Right lung (tissue), 5 donors: Measurements from ENCODE around the gene ZMYND11. TPM values are rescaled to one million over a fixed set of nuclear protein-coding genes. Genes with fewer than 3 reads are reported as not detected.
"Not testable (repeated sequence)": the region's sequence is repeated elsewhere in the genome, so short reads cannot be mapped to it uniquely, and the experiment has no call there.

Experiments
- DNase-seq, 2 donors: peaks; one replicate each; pipeline ENCODE4 v3.0.0-alpha.2; 2013
- polyA plus RNA-seq, 5 donors: library from polyadenylated mRNA; unstranded; fragments of 120-200 nt; gene quantifications; one replicate each; pipeline versions ENCODE4 v1.2.1 to v1.2.3, GENCODE V29; 2013; ENCODE audit warnings: inconsistent platforms in 1 of 5, low replicate concordance in 1 of 5; ENCODE audit not compliant: insufficient read length in 5 of 5, insufficient read depth in 1 of 5

The ZMYND11 gene
- polyA plus RNA-seq, 5 donors, result 87.6 to 131 (median 124) TPM

DNA sequence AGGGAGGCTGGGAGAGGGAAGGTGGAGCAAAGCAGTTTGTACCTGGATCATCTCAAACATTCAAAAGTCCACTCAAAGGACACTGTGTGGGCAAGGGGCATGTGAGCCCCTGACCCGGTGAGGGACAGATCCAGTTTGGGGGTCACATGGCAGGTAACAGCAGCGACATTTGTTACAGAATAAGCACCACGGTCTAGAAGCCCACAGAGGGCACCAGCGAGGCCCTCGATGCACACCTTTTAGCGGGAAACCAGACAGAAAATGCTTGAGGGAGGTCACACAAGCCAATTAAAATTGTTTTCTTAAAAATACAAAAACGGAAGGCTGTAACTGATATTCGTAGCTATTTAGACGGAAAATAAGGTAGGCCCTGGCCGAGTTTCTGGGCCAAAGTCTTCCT, 144.4 kb downstream of the ZMYND11 start:
- DNase-seq, result no peak

DNA sequence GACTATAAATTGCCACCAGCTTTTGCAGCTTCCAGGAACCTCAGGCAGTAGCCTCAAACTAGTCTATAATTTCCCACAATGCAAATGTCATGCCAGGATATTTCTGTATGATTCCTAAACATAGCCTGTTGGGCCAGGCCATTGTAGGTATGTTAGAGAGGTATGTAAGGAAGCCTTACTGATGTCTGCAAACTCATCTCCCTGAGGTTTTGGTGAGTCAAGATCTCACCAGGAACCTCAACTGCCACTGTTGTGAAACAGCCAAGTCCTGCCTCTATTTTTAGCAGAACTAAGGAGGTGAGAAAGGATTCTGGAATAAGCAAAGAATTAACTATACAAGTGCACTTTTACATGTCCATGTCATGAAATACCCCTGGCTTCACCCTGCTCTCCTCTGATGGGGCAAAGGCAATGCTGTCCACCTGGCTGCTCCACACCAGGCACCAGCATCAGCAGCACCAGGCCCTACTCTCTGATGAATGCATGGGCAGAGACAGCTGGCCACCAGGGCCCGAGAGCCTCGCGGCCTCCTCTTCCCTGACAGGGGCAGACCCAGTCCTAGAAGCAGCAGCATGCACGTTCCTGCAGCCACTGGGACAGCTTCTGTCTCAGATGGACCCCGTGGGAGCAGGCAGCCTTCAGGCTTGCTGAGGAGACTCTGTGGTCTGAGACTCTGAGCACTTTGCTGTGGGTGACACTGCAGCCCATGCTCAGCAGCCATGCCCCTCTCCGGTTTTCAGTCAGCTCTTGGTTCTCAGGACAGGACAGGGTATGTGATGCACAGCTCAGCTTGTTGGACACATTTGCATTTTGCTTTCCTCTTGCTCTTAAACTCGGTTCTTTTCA, 147.3 kb downstream of the ZMYND11 start:
- no peak for DNase-seq

DNA sequence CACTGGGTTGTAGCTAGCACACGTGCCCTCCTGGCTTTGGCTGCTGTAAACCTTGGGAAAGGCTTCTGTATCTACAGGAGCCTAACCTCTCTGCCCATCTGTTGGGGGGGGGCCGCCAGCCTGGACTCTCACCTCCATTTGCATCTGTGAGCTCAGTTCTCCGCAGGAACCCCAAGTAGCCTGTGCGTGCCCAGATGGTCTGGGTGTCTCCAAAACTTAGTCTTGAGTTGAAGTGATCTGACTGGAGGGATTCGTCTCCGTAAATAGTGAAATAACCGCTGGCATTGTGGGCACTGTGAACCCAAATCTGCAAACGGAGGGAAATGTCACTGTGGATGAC, 147.9 kb downstream of the ZMYND11 start:
- DNase-seq, result no peak

DNA sequence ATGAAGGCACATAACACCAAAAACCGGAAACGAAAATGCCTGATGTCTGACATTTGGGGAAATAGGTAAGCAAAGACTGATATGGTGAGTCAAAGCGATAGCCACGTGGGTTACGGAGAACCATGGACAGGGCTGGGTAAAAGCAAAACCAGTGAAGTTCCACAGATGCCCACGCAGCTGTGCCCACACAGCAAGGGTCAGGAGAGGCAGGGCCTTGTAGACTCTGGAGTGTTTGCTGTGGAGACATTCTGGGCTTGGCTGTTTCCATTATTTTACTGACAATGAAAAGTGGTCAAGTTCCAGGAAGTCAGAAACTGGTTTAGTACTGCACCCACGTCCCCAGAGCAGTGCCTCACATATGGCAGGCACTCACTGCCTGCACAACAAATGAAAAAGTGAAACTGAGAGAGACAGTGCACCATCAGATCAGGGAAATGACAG, 148.7 kb downstream of the ZMYND11 start:
- DNase-seq, result no peak

DNA sequence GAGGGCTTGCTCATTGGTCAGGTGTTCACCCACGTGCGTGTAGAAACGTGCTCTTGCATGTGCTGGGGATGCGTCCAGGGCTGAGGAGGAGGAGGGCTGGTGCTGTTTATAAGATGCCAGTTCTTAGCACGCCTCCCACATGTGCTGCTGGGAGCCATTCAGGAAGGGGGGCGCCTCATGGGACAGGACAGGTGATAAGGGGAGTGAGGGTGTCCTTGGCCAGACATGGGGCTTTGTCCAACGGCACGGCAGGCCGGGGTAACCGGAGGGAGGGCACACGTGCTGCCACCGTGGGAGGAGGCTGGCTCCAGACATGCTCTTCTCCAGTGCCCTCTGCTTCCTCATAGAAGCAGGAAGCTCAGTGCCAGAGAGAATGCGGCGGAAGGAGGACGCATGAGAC, 150.0 kb downstream of the ZMYND11 start:
- no peak for DNase-seq

DNA sequence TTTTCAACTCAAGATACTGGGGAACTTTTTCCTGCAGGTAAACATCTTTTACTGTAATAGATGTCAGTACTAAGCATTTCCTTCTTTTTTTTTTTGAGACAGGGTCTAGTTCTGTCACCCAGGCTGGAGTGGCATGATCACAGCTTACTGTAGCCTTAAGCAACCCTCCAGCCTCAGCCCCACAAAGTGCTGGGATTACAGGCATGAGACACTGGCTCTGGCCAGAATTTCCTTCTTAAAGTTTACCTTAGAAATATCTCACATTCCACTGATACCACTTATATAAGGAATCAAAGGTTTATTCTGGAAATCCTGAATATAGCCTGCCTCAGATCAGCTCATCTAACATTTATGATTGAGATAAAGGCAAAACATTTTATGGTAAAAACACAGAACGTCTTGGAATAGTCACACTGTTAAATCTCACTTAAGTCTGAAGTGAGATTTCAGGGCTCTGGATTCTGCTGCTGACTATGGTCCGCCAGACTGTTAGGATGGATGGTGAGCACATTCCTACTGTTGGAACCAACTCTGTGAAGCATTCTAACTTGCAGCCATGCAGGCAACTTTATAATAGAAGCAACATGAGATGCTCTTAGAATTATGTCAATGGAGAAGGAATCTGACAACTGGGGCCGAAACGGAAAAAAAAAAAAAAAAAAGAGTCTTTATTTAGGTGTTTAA, 151.9 kb downstream of the ZMYND11 start:
- no peak for DNase-seq

DNA sequence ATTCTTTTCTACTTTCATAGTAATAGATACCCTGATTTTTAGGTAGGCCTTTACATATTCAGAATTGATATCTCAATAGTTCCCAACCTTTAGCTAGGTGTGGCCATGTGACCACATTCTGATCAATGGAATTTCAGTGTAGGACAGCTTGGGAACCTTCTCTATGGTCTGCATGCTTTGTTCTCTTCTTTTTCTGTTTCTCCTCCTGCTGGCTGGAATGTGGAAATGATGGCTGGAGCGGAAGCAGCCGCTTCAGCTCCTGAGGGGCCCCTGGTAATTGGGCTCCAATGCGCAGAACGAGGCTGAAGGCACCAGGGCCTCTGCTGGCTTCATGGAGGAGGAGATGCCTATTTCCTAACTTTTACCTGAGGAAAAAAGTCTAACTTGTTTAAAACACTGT, 152.6 kb downstream of the ZMYND11 start:
- DNase-seq, result no peak

DNA sequence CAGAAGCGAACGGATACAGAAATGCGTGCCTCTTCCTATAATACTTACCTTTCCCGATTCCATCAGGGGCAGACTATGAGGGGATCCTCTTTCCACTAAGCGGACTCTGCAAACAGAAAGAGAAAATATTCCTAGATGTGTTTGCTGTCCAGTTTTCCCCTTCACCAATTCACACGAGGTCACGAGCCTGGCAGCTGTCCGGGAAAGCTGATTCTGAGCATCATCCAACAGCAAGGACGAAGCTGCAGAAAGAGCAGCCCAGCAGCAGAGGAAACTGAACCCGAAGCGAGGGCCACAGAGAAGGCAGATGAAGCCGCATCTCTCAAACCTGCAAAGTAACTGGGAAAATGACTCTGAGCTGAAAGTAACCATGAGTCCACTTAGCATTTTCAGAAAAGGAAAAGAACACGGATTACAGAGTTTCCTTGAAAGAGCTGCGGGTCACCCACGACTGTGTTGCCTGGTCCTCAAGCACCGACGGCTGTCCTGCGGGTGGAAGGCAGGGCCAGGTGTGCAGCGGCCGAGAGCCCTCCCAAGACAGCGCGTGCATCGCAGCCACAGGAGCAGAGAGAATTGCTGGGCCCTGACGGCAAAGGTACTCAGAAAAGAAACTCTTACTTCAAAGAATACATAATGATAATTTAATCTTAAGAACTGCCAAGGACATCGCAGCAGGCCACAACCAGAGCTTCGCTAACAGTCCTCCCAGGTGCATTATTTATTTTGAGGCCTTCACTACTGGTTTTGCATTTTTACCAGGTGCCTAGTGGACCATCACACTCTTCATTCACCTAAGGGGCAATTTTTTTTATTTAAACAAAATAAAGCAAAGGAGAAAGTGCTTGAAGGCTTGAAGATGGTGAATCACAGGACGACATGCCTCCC, 153.3 kb downstream of the ZMYND11 start:
- DNase-seq, result no peak

DNA sequence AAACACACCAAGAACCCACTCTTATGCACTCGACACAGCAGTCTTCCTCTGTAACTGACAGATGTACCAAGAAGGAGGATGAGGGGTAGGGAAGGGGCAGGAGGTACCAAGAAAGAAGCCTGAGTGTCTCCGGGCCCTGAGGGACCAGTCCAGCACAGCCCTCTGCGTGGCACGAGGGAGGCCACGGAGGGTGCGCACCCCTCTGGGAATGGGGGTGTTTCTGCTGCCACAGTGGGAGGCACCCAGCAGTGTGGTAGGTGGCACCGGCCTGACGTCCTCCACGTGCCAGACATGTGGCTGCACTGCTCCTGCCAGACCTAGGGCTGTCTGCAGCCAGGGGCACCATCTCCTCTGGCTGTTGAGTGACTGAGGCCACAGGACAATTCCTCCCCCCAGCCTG, 154.3 kb downstream of the ZMYND11 start:
- no peak for DNase-seq

DNA sequence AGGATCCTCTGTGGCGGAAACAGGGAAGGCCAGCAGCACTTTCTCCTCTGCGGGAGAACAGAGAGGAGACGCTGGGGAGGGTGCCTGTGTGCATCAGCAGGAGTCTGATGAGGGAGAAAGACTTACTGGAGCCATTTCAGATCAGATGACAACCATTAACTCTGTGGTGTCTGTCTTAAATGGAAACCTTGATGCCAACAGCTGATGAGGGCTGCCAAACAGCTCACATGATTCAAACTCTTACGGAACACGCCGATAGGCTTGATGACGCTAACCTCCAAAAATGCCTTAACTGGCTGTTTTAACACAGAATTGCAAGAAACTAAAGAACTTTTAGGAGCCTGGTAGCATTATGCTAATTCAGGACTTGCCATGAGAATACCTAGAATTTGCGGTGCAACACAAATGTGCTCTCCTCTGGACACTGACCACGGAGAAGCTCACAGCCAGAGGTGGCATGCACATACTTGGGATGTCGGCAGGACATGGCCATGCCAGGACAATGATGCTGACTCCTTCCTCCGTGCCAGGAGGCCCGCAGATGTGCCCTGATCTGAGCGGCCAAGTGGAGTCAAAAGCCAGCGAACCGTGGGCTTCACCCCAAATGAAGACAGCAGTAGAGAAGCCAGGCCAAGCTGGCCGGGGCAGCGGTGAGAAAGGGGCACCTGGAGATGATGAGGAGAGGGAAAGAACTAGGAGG, 154.9 kb downstream of the ZMYND11 start:
- no peak for DNase-seq

DNA sequence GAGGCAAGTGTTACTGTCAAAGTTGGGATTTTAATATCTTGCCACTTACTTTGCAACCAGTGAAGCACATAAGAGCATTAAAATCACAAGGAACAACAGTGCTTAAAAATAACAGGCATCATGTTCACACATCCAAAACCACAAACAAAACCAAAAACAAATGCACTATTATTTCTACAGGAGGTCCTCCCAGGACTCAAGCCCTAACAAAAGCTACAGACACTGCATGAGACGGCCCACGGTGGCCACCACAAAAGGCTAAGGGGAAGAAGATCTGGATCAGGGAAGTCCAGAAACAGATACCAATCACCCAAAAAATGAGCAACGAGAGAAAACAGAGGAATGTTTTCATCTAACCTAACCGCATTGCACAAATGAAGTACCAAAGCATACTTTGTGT, 158.4 kb downstream of the ZMYND11 start:
- no peak for DNase-seq

DNA sequence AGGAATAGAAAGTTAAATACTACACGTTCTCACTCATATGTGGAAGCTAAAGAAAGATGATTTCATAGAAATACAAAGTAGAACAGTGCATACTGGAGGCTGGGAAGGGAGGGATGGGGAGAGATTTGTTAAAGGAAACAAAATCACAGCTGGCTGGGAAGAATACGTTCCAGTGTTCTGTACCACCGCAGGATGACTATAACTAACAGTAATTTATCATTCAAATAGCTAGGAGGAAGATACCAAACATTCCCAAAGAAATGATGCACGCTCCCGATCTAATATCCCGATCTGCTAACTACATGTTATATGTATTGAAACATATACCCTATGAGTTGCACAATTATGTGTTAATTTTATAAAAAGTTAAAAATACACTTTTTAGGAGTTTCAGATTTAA, 162.3 kb downstream of the ZMYND11 start:
- no peak for DNase-seq

DNA sequence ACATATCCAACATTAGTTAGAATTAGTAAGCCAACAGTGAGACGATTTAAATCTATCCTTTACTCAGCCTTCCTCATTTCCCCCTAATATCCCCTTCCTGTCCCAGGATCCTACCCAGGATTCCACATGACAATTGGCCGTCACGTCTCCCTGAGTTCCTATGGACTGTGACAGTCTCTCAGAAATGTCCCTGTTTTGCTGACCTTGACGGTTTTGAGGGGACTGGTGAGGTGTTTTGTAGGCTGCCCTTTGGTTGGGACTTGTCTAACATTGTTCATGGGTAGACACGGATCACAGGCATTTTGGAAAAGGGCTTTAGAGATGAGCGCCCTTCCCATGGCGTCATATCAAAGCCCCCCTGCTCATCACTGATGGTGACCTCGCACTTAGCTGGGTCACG, 162.8 kb downstream of the ZMYND11 start:
- DNase-seq, result no peak

DNA sequence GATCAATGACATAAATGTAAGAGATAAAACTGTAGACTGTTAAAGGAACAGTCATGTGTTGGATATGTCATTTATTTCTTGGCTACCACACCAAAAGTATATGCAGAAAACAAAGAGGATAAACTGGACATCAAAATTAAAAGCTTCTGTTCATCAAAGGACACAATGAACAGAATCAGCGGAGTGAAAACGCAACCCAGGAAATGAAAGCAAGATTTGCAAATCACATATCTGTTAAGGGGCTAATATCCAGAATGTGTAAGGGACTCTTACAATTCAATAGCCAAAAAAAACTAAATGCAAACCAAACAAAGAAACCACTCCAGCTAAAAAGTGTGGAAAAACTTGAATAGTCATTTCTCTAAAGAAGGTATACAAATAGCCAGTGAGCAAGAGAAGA, 164.3 kb downstream of the ZMYND11 start:
- DNase-seq, result no peak

DNA sequence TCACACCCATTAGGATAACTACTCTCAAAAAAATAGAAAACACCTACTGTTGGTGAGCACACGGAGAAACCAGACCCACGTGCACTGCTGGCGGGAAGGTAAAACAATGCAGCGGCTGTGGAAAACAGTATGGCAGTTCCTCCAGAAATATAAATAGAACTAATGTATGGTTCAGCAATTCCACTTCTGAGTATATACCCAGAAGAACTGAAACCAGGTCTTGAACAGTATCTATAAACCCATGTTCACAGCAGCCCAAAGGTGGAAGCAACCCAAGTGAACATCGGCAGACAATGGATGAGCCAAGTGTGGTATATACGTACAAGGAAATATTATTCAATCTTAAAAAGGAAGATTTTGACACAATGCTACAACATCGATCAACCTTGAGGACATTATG, 164.7 kb downstream of the ZMYND11 start:
- DNase-seq, result no peak

DNA sequence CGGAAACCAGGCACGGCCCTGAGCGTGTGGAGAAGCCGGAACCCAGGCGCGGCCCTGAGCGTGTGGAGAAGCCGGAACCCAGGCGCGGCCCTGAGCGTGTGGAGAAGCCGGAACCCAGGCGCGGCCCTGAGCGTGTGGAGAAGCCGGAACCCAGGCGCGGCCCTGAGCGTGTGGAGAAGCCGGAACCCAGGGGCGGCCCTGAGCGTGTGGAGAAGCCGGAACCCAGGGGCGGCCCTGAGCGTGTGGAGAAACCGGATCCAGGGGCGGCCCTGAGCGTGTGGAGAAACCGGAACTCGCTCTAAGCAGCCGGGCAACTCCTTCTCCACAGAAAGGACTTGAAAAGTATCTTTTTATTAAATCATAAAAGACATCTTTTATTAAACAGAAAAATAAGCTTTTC, 165.3 kb downstream of the ZMYND11 start:
- not testable (repeated sequence) for DNase-seq

DNA sequence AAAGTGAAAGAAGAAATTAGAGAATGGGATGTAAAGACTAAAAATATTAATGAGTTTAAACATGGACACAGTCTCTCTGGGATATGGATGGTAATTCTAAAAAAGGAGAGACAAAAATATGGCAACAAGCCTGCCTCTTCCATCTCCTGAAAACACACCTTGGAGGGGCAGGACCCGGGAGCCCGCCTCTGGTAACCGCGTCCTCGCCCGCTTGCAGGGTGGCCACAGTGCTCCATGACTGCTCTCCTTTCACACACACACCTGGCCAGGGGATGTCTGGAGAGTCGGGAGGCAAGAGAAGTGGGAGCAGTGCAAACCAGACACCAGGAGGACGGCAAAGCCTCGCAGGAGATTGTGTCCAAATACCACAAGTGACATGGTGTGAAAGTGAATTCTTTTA, 166.3 kb downstream of the ZMYND11 start:
- DNase-seq, result no peak
